ENCODE data around the gene NAALADL2.

Gene NAALADL2

DNA sequence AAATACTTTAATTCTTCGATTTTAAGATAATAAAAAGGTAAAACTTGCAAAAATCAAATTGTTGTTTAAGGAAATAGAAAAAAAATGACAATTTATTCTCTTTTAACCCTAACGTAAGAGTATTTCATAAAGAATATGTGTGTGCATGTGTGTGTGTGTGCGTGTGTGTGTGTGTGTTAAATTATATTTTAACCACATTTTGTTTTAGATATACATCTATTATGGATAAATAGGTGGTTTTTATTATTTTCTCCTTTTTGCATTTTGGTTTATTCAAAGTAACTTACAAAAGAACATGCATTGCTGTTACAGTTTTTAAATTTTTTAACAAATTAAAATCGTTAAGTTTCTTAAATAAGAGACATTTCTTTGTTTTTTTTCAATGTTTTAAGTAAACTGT is 414.4 kb downstream of the NAALADL2 start:
- ChIA-PET POLR2A (no interaction called here), CTCF (no interaction called here)
- DNase-seq (ENCODE audit: extremely low spot score) = no peak
- TF ChIP-seq, protein P1, sequence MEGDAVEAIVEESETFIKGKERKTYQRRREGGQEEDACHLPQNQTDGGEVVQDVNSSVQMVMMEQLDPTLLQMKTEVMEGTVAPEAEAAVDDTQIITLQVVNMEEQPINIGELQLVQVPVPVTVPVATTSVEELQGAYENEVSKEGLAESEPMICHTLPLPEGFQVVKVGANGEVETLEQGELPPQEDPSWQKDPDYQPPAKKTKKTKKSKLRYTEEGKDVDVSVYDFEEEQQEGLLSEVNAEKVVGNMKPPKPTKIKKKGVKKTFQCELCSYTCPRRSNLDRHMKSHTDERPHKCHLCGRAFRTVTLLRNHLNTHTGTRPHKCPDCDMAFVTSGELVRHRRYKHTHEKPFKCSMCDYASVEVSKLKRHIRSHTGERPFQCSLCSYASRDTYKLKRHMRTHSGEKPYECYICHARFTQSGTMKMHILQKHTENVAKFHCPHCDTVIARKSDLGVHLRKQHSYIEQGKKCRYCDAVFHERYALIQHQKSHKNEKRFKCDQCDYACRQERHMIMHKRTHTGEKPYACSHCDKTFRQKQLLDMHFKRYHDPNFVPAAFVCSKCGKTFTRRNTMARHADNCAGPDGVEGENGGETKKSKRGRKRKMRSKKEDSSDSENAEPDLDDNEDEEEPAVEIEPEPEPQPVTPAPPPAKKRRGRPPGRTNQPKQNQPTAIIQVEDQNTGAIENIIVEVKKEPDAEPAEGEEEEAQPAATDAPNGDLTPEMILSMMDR (IDR thresholded peaks at IDR 0.05; ENCODE audit: control extremely low read depth, extremely low read depth, low read depth, missing control alignments) = no peak

DNA sequence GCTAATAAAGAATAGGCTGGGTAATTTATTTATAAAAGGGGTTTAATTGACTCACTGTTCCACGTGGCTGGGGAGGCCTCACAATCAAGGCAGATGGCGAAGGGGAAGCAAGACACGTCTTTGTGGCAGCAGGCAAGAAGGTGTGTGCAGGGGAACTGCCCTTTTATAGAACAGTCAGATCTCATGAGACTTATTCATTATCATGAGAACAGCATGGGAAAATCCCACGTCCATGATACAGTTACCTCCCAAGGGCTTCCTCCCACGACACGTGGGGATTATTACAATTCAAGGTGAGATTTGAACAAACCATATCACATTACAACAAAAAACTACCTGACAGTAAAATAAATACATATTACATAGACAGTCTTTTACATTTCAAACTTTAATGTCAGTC is 414.9 kb downstream of the NAALADL2 start:
- TF ChIP-seq, protein P1 (IDR thresholded peaks at IDR 0.05; ENCODE audit: control extremely low read depth, extremely low read depth, low read depth, missing control alignments) = no peak
- CTCF ChIA-PET = no interaction called here
- peak; percentile 23 for DNase-seq (ENCODE audit: extremely low spot score)
- POLR2A ChIA-PET = interaction anchor here (0.8 kb wide), 1 partner anchor 34 kb away, joined by 4 read pairs; no protein-coding TSS in a partner anchor

DNA sequence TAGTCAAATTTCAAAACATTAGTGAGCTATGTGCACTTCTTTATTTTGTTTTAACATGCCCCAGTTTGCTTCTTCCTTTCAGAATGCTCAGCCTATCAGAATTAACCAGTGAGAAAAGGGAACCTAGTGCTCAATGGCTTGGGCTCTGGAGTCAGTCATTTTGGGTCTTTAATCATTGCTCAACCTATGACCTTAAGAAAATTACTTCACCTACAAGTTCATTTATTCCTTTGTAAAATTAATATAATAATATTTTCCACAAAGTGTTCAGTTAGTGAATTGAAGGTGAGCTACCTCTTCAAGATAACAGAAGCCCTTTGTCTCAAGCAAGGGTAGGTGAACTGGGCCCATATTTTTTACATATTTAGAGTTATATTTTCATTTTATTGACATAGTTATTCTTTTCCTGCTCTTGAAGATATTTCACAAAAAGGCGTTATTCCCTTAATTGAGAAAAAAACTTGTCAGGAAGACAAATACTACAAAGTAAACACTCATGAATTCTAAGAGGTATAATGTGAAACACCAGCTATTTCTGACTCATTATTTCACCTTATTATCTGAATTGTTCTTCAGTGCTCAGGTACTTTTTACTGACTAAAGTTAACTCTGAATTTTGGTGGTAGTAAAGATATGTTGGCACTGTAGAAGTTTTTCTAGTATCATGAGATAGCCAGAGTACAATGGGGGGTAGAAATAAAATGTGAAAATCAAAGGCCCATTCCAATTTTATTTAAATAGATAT is 415.5 kb downstream of the NAALADL2 start:
- ChIA-PET CTCF (interaction anchor here (2.2 kb wide), 1 partner anchor 8 kb away, joined by 7 read pairs; no protein-coding TSS in a partner anchor), POLR2A (interaction anchor here (0.8 kb wide), 1 partner anchor 35 kb away, joined by 4 read pairs; no protein-coding TSS in a partner anchor)
- TF ChIP-seq, protein P1 (IDR thresholded peaks at IDR 0.05; ENCODE audit: control extremely low read depth, extremely low read depth, low read depth, missing control alignments) = no peak
- DNase-seq (ENCODE audit: extremely low spot score) = peak; percentile 23

DNA sequence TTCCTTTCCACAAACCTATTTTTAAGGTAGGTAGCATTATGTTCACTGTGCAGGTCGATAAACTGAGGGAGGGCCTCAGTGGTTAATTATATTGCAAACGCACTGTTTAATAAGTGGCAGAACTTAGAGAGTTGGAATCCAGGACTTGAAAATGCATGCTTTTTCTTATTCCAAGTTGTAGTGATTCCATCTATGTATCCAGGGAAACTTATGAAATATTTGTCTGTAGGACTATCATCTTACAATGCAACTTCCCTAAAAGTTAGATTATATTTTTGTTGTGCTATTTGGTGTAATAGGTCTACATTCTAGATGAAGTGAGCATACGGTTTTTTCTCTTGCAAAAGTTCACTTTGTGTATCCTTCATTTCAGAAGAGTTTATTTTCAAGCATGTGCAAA is 419.5 kb downstream of the NAALADL2 start:
- POLR2A ChIA-PET = no interaction called here
- DNase-seq (ENCODE audit: extremely low spot score) = no peak
- TF ChIP-seq, protein P1 (IDR thresholded peaks at IDR 0.05; ENCODE audit: control extremely low read depth, extremely low read depth, low read depth, missing control alignments) = no peak
- CTCF ChIA-PET = no interaction called here

DNA sequence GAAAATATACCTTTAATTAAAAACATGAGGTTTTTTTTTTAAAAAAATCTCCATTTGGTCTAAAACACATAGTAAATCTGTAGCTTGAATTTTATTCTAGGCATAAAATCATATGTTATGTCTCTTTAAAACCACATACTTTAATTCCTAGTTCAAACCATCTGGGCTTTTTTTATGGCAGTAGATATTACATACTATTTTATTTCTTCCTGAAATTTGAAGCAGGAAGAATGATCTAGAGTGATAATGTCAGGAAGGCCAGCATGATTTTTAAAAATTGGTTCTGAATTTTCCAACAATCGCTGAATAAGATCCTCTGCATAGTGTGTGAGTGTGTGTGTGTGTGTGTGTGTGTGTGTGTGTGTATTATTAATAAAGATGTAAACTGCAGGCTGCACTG is 420.3 kb downstream of the NAALADL2 start:
- TF ChIP-seq, protein P1 (IDR thresholded peaks at IDR 0.05; ENCODE audit: control extremely low read depth, extremely low read depth, low read depth, missing control alignments) = no peak
- no peak for DNase-seq (ENCODE audit: extremely low spot score)
- ChIA-PET CTCF (no interaction called here), POLR2A (no interaction called here)

DNA sequence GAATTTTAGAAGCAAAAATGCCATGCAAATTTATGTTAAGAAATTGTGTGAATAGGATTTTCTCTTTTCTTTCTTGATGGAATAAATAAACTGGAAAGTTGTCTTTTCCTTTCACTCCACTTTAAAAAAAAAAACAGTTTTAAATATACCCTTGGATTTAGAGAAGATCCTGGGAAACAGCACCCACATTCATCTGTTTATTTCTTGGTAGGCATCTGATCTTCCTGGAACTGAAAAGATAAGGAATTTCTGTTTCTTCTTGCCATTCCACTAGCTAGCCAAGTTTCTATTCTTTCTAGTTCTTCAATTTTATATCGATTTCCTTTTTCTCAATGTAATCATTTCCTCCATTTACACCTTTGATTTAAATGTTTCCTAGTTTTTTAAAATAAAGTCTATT is 420.8 kb downstream of the NAALADL2 start:
- POLR2A ChIA-PET = no interaction called here
- no peak for DNase-seq (ENCODE audit: extremely low spot score)
- TF ChIP-seq, protein P1 (IDR thresholded peaks at IDR 0.05; ENCODE audit: control extremely low read depth, extremely low read depth, low read depth, missing control alignments) = no peak
- CTCF ChIA-PET = no interaction called here

Data from GM10248 (cell line).